Subcutaneous adipose tissue (tissue), 4 donors: Measurements from ENCODE around the gene PDSS1. TPM values are rescaled to one million over a fixed set of nuclear protein-coding genes. Genes with fewer than 3 reads are reported as not detected.

Experiments used
- total RNA-seq, 4 donors: library from RNA; depleted of rRNA; stranded (reverse); fragments of >200 nt; gene quantifications; one replicate each; pipeline ENCODE4 v1.1.0, GENCODE V29; 2016
- TF ChIP-seq, protein P1 (sequence below): fragments of 450-650 bp; IDR thresholded peaks from one replicate; pipeline ENCODE4 v1.5.1; 2016; ENCODE audit warnings: low read depth, mild to moderate bottlenecking, control low read depth, antibody characterized with exemption, moderate library complexity

The PDSS1 gene, protein sequence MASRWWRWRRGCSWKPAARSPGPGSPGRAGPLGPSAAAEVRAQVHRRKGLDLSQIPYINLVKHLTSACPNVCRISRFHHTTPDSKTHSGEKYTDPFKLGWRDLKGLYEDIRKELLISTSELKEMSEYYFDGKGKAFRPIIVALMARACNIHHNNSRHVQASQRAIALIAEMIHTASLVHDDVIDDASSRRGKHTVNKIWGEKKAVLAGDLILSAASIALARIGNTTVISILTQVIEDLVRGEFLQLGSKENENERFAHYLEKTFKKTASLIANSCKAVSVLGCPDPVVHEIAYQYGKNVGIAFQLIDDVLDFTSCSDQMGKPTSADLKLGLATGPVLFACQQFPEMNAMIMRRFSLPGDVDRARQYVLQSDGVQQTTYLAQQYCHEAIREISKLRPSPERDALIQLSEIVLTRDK
- 1 to 10 TPM; 2.8 to 7.0 (median 4.3) TPM for total RNA-seq

DNA sequence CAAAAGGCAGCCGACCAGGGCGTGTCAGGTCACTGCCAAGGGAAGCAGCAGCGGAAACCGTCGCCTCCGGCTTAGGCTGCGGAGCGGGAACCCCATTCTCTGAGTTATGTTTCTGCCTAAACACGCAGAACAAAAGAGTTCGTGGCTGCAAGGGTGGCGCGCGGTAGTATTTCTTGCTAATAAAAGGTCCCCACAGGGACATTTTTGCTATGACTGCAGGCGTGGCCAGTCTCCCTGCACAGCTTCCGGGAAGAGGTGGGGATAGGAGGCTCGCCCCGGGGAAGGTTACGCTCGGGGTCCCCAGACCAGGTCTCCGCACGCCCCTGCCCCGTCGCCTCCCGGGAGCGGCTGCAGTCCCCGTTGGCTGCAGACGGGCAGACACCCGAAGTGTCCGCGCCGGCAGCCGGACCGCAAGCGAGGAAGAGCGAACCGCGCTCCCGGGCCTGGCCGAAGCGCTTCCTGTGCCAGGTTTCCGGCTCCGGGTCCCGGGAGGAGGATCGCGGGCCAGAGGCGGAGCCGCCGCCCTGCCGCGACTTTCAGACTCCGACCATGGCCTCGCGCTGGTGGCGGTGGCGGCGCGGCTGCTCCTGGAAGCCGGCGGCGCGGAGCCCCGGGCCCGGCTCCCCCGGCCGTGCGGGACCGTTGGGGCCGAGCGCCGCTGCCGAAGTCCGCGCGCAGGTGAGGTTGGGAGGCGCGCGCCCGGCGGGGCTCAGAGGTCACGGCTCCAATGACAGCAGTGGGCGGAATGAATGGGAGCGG, at the start of gene PDSS1:
Gene PDSS1, plus strand, starts transcription at position 539 of the 759 bp plus-strand sequence. Its CDS starts 11 bp downstream, at position 550.
- TF ChIP-seq, protein P1, sequence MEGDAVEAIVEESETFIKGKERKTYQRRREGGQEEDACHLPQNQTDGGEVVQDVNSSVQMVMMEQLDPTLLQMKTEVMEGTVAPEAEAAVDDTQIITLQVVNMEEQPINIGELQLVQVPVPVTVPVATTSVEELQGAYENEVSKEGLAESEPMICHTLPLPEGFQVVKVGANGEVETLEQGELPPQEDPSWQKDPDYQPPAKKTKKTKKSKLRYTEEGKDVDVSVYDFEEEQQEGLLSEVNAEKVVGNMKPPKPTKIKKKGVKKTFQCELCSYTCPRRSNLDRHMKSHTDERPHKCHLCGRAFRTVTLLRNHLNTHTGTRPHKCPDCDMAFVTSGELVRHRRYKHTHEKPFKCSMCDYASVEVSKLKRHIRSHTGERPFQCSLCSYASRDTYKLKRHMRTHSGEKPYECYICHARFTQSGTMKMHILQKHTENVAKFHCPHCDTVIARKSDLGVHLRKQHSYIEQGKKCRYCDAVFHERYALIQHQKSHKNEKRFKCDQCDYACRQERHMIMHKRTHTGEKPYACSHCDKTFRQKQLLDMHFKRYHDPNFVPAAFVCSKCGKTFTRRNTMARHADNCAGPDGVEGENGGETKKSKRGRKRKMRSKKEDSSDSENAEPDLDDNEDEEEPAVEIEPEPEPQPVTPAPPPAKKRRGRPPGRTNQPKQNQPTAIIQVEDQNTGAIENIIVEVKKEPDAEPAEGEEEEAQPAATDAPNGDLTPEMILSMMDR: no peak

DNA sequence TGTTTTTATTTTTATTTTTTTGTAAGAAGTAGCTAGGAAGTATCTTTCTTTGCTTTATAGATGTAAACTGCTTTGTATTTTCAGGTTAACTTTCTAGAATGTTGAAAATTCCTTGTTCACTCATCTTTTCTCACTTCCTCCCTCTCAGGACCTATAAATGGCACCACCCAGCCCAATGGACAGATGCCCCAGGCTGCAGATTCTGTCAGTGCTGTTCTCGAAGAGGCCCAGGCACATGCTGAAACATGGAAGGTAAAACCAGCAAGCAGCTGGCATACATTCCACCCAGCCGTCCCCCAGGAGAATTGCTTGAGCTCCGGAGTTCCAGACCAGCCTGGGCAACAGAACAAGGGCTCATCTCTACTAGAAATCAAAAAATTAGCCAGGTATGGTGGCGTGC, 47.1 kb upstream of the PDSS1 start:
- TF ChIP-seq, protein P1: no peak

DNA sequence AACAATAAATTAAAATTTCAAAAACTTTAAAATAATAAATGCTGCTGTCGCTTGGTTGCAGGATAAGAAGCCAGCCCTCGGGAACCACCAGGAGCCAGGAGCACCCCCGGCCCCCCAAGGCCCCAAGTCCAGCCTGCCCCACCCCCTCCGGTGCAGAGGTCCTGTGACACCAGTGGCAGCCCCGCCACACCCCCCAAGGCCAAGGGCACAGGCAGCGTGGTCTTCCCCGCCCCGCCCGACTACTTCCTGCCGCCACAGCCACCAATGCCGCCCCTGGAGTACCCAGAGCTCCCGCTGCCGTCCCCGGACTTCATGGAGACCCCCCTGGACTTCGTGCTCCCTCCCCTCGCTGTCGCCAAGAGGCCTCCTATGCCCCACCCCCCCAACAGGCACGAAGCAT, 44.5 kb upstream of the PDSS1 start:
- TF ChIP-seq, protein P1: no peak

DNA sequence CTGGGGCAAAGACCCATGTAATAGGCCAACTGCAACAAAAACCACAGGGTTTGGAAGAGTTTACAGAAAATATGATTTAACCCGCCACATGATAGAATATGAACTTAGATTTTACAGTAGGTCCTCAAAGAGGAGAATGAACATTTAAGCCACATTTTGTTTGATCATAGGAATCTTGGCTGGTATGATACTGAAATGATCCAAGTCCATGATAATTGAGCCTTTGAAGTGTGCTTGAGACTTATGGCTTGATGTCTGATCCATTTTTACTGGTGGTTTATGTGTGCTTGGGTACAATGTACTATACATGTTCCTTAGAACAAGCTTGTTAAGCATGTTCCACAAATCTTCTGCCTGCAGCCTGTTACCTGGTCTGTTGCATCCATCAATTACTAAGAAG, 41.8 kb upstream of the PDSS1 start:
- TF ChIP-seq, protein P1: no peak

DNA sequence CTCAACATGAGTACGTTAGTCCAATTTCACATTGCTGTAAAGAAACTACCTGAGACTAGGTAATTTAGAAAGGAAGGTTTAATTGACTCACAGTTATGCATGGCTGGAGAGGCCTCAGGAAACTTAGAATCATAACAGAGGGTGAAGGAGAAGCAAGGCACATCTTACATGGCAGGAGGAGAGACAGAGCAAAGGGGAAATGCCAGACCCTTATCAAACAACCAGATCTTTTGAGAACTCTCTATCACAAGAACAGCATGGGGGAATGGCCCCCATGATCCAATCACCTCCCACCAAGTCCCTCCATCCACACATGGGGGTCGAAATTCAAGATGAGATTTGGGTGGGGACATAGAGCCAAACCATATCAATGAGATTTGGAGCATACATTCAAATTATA, 34.6 kb upstream of the PDSS1 start:
- TF ChIP-seq, protein P1: no peak

DNA sequence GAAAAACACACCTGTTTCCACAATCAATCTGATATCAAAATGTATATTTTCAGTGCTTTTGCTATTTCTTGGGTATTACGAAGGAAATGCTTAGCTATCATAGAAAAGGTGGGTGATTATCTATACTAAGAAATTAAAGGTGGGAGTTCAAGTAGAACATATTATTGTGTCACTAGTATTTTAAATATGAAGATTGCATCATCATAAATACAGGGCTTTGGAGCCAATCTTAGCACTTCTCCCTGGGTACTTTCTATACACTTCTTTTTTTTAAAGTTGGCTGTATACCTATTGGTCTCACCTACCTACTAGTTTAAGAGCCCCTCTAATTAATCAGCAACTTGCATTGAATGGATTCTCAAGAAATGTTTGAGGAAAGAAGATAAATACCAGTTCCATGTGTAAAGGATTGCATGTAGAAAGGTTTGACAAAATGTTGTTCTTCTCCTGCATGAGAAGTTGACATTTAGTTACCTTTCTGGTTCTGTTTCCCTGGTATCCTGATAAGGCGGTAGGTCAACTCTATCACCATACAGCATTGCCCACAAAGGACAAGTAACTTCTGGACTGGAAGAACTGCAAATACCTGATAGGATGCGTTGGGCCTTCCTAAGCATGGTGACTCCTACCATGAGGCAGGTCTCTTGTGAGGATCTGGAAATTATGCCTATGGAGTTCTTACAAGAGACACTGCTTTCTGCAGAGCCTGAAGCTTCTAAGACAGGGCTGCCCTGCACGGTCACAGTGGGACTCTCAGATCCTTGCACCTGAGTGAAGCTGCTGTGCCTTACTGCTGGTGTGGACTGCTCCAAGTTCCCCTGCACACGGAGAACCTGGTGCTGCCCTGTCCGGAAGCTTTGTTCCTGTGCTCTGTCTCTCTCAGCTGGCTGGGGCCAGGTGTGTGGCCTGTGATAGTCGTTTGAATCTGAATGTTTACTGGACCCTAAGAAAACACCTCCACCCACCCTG, 32.1 kb upstream of the PDSS1 start:
- TF ChIP-seq, protein P1: no peak
